K562 (cell line): ENCODE results near the gene PBX1. TPM values are rescaled to one million over a fixed set of nuclear protein-coding genes. Genes with fewer than 3 reads are reported as not detected.

ENCODE experiments used
- ATAC-seq: fragments of 200-7000 bp; cut with Tn5 transposase; 3 replicates; pipeline ENCODE4 v1.9.1; 2020; ENCODE audit warnings: moderate library complexity
- BruUV-seq: library from RNA; stranded (reverse); fragments of 400-500 nt; replicated peaks from 2 replicates; lab custom pipeline; 2021; lab: Mats Ljungman, UMichigan
- CTCF ChIA-PET: fragments of 300-600 bp; formaldehyde crosslinking; extraction: SDS; loops from one replicate; lab custom pipeline; 2021; ENCODE audit warnings: low intra/inter-chr PET ratio; lab: Yijun Ruan, JAX
- POLR2A ChIA-PET: fragments of 300-600, 350-650 bp; sonication (Branson Sonifier 250); formaldehyde crosslinking; extraction: SDS; loops from one replicate; lab custom pipeline; 2021; ENCODE audit warnings: antibody characterized with exemption, inconsistent platforms; lab: Yijun Ruan, JAX
- DNase-seq, 4 experiments: peaks; one replicate each; pipeline versions ENCODE4 v3.0.0 to v3.0.0-alpha.2; 2011 to 2018; ENCODE audit warnings: low spot score in 3 of 4, mixed read lengths in 3 of 4; ENCODE audit errors: extremely low read depth in 1 of 4
- FAIRE-seq: peaks from 2 replicates; lab custom pipeline; 2011; peaks lifted over from hg19 to GRCh38; lab: Jason Lieb, UNC
- H2AFZ ChIP-seq: 2 replicates; pipeline ENCODE4 v1.6.0; 2011; ENCODE audit warnings: low read depth, low read length, control low read depth, inconsistent platforms
- H3K27ac ChIP-seq: fragments of 200-600 bp; 3 replicates; pipeline ENCODE4 v1.8.0; 2011; ENCODE audit warnings: low read depth, mild to moderate bottlenecking, control low read depth, inconsistent platforms, low read length, moderate library complexity, mixed read lengths; ENCODE audit errors: extremely low read depth
- H3K27me3 ChIP-seq, 2 experiments: fragments of 300-600 bp in 1 of 2; 2 replicates in 1 of 2; 3 replicates in 1 of 2; pipeline versions ENCODE4 v1.6.0 to v1.8.0; 2011; ENCODE audit warnings: inconsistent platforms in 2 of 2, low read length in 2 of 2, mild to moderate bottlenecking in 1 of 2, mixed read lengths in 1 of 2, moderate library complexity in 1 of 2; ENCODE audit not compliant: control insufficient read depth in 2 of 2, insufficient read depth in 2 of 2
- H3K36me3 ChIP-seq: fragments of 300-600 bp; 3 replicates; pipeline ENCODE4 v1.8.0; 2011; ENCODE audit warnings: mild to moderate bottlenecking, low read length, inconsistent platforms; ENCODE audit not compliant: control insufficient read depth, insufficient read depth
- H3K4me1 ChIP-seq, 2 experiments: fragments of 200-600 bp in 1 of 2; replicated peaks in 1 of 2; 2 replicates in 1 of 2; 3 replicates in 1 of 2; pipeline versions ENCODE4 v1.5.1 to v1.8.0; 2011; ENCODE audit warnings: inconsistent platforms in 2 of 2, low read length in 2 of 2, mild to moderate bottlenecking in 1 of 2, mixed read lengths in 1 of 2, moderate library complexity in 1 of 2; ENCODE audit not compliant: control insufficient read depth in 2 of 2, insufficient read depth in 2 of 2
- H3K4me2 ChIP-seq: 2 replicates; pipeline ENCODE4 v1.6.1; 2011; ENCODE audit warnings: low read length, control low read depth, inconsistent platforms, mixed read lengths; ENCODE audit not compliant: insufficient read depth
- H3K4me3 ChIP-seq: fragments of 200-600 bp; sonication (generic), shearing (Covaris generic); 2 replicates; pipeline ENCODE4 v1.5.1; 2016; ENCODE audit warnings: control low read depth, inconsistent platforms
- H3K79me2 ChIP-seq: fragments of 200-600 bp; 3 replicates; pipeline ENCODE4 v1.8.0; 2011; ENCODE audit warnings: low read length, inconsistent platforms; ENCODE audit not compliant: control insufficient read depth, insufficient read depth
- H3K9ac ChIP-seq, 2 experiments: 2 replicates each; pipeline versions ENCODE4 v1.6.0 to v1.6.1; 2011; ENCODE audit warnings: low read depth in 2 of 2, low read length in 2 of 2, control low read depth in 1 of 2, inconsistent platforms in 1 of 2, mild to moderate bottlenecking in 1 of 2, mixed read lengths in 1 of 2; ENCODE audit not compliant: insufficient read depth in 1 of 2
- H3K9me1 ChIP-seq: one replicate; pipeline ENCODE4 v1.6.0; 2011; ENCODE audit warnings: inconsistent platforms, mild to moderate bottlenecking, low read length, moderate library complexity; ENCODE audit not compliant: control insufficient read depth, insufficient read depth
- H3K9me3 ChIP-seq: replicated peaks from 2 replicates; pipeline ENCODE4 v1.5.1; 2011; ENCODE audit warnings: low read depth, low read length, inconsistent platforms; ENCODE audit not compliant: control insufficient read depth, insufficient read depth
- H4K20me1 ChIP-seq: replicated peaks from 2 replicates; pipeline ENCODE4 v1.6.1; 2011; ENCODE audit warnings: low read length, inconsistent platforms, mixed read lengths; ENCODE audit not compliant: control insufficient read depth, insufficient read depth
- RBM14 ChIP-seq: fragments of 200-400 bp; formaldehyde crosslinking; IDR thresholded peaks from 2 replicates; pipeline ENCODE4 v1.6.1; 2018; ENCODE audit warnings: low read depth, mild to moderate bottlenecking, low read length, moderate library complexity, borderline replicate concordance; ENCODE audit not compliant: insufficient read depth
- TFAP4 ChIP-seq: sonication (generic); formaldehyde crosslinking; IDR thresholded peaks from 2 replicates; pipeline ENCODE4 v1.8.0; 2022; ENCODE audit warnings: missing genetic modification reagents, mild to moderate bottlenecking, moderate library complexity, borderline replicate concordance
- VEZF1 ChIP-seq: fragments of 200-800 bp; sonication (Bioruptor generic); IDR thresholded peaks from 2 replicates; pipeline ENCODE4 v1.6.1; 2017; ENCODE audit warnings: missing genetic modification characterization, missing compliant biosample characterization
- ZBTB40 ChIP-seq, 2 experiments: fragments of 450-650 bp in 1 of 2; sonication (generic) in 1 of 2; formaldehyde crosslinking in 1 of 2; IDR thresholded peaks; 2 replicates each; pipeline versions ENCODE4 v1.7.1 to v1.9.0; 2016 to 2022; ENCODE audit warnings: inconsistent platforms in 1 of 2, mild to moderate bottlenecking in 1 of 2, missing genetic modification reagents in 1 of 2
- WGBS: fragments of 100-300 bp; shearing (Covaris generic); methylation state at CpG from one replicate; pipeline ENCODE4 v1.1.6; 2016; ENCODE audit warnings: low coverage, mixed read lengths; ENCODE audit not compliant: insufficient coverage; ENCODE audit errors: missing lambda C conversion rate; 5-methylcytosine and 5-hydroxymethylcytosine counted together
- in situ Hi-C: fragments of 300-500 bp; cut with MboI; formaldehyde crosslinking; loops from 4 replicates; pipeline ENCODE4 v1.15.0; 2018; ENCODE audit warnings: inconsistent platforms, mixed read lengths
- intact Hi-C: fragments of 100-400 bp; cut with micrococcal nuclease; formaldehyde crosslinking; loops from 2 replicates; pipeline ENCODE4 v1.14.2; 2022
- polyA plus RNA-seq, 8 experiments: library from polyadenylated mRNA; depleted of rRNA in 4 of 8; stranded (reverse) in 5 of 8; unstranded in 3 of 8; fragments of >200 nt; fragmentation: Nextera tagmentation in 2 of 8; fragmentation: Illumina TruSeq in 1 of 8; extraction: Ambion mirVana in 2 of 8; extraction: Trizol in 1 of 8; gene quantifications; 2 replicates each; pipeline versions ENCODE4 v1.2.1 to v1.2.3, GENCODE V29; 2011 to 2014; ENCODE audit warnings: inconsistent platforms in 1 of 8, missing spikeins in 1 of 8
- total RNA-seq, 7 experiments: library from RNA; depleted of rRNA in 6 of 7; stranded (reverse); fragments of >200 nt in 6 of 7; fragmentation: Illumina TruSeq in 2 of 7; extraction: Trizol in 2 of 7; gene quantifications; 2 replicates each; pipeline versions ENCODE4 v1.2.1 to v1.2.3, GENCODE V29; 2011 to 2021; ENCODE audit warnings: low replicate concordance in 1 of 7

Gene PBX1
- total and polyA plus RNA-seq, 9 of the 15 experiments (the other 6 are each of a cell fraction or from before 2014, with no cell fraction given), result 0.03 to 0.62 (median 0.17) TPM

- TF ChIP-seq TFAP4 (peak; percentile 53; the same call in 1 of the 2 replicates), VEZF1 (CRISPR knock-in tag) (no peak)
Measured at GRCh38 chr1:164703463-164703862, 144.5 kb downstream of the PBX1 start (continued).

GRCh38 chr1:164703960-164704411 lies 145.0 kb downstream of the PBX1 start:
- Histone ChIP-seq H3K9ac (no peak overlapping the region), H3K4me1 (peaks cover 4 to 32% of the 10 kb centered on the region in 2 experiments; a peak in 3 of 5 replicates), H2AFZ (peak overlapping the region; percentile 57), H3K4me2 (peak overlapping the region; percentile 13; the same call in 1 of the 2 replicates), H3K4me3 (no peak overlapping the region), H3K27ac (no peak overlapping the region), H3K9me3 (no peaks in the 10 kb centered on the region), H4K20me1 (no peaks in the 10 kb centered on the region), H3K79me2 (no peaks in the 10 kb centered on the region), H3K36me3 (no peaks in the 10 kb centered on the region), H3K9me1 (no peaks in the 10 kb centered on the region), H3K27me3 (no peaks in the 10 kb centered on the region)
- ChIA-PET POLR2A (interaction anchor here (0.6 to 1.4 kb wide), 3 partner anchors 16 to 1243 kb away, joined by 3 read pairs; no protein-coding TSS in a partner anchor), CTCF (interaction anchor here (0.5 kb wide), 1 partner anchor 75 kb away, joined by 5 read pairs; no protein-coding TSS in a partner anchor)
- DNase-seq, result no peak
- FAIRE-seq, result no peak
- in situ Hi-C loops (no loop called here), intact Hi-C loops (no loop called here)
- no TSS peak for BruUV-seq
- 16% methylated on average over 1 of the region's 1 CpG for WGBS
- no peak for TF ChIP-seq RBM14
- TF ChIP-seq ZBTB40 (IDR thresholded peaks at IDR 0.05), result peak; percentile 92
- peak; percentile 94 for TF ChIP-seq ZBTB40 (CRISPR knock-in tag; IDR thresholded peaks at IDR 0.05)
- ATAC-seq, result no peak
